ENCODE measurements around the gene OR13A1.

DNA sequence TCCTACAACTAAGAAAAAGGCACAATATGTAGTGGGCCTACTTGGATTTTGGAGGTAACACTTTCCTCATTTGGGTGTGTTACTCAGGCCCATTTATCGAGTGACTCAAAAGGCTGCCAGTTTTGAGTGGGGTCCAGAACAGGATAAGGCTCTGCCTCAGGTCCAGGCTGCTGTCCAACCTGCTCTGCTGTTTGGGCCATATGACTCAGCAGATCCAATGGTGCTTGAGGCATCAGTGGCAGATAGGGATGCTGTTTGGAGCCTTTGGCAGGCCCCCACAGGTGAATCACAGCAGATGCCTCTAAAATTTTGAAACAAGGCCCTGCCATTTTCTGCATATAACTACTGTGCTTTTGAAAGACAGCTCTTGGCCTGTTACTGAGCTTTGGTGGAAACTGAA lies 24.5 kb upstream of the OR13A1 start:
- TF ChIP-seq, protein P1, sequence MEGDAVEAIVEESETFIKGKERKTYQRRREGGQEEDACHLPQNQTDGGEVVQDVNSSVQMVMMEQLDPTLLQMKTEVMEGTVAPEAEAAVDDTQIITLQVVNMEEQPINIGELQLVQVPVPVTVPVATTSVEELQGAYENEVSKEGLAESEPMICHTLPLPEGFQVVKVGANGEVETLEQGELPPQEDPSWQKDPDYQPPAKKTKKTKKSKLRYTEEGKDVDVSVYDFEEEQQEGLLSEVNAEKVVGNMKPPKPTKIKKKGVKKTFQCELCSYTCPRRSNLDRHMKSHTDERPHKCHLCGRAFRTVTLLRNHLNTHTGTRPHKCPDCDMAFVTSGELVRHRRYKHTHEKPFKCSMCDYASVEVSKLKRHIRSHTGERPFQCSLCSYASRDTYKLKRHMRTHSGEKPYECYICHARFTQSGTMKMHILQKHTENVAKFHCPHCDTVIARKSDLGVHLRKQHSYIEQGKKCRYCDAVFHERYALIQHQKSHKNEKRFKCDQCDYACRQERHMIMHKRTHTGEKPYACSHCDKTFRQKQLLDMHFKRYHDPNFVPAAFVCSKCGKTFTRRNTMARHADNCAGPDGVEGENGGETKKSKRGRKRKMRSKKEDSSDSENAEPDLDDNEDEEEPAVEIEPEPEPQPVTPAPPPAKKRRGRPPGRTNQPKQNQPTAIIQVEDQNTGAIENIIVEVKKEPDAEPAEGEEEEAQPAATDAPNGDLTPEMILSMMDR (IDR thresholded peaks at IDR 0.05) = no peak
- TF ChIP-seq EZH2phosphoT487 (IDR thresholded peaks at IDR 0.05) = no peak

Data from neural progenitor cell (in vitro differentiated cells).